Subcutaneous adipose tissue (tissue), 4 donors: ENCODE measurements around the gene ARHGAP22. TPM values are rescaled to one million over a fixed set of nuclear protein-coding genes. Genes with fewer than 3 reads are reported as not detected.

Experiments used
- total RNA-seq, 4 donors: library from RNA; depleted of rRNA; stranded (reverse); fragments of >200 nt; gene quantifications; one replicate each; pipeline ENCODE4 v1.1.0, GENCODE V29; 2016
- TF ChIP-seq, protein P1 (sequence below): fragments of 450-650 bp; IDR thresholded peaks from one replicate; pipeline ENCODE4 v1.5.1; 2016; ENCODE audit warnings: low read depth, mild to moderate bottlenecking, control low read depth, antibody characterized with exemption, moderate library complexity

Gene ARHGAP22
- total RNA-seq, 4 donors from 2014 or later = 2.1 to 15.0 (median 5.0) TPM

DNA sequence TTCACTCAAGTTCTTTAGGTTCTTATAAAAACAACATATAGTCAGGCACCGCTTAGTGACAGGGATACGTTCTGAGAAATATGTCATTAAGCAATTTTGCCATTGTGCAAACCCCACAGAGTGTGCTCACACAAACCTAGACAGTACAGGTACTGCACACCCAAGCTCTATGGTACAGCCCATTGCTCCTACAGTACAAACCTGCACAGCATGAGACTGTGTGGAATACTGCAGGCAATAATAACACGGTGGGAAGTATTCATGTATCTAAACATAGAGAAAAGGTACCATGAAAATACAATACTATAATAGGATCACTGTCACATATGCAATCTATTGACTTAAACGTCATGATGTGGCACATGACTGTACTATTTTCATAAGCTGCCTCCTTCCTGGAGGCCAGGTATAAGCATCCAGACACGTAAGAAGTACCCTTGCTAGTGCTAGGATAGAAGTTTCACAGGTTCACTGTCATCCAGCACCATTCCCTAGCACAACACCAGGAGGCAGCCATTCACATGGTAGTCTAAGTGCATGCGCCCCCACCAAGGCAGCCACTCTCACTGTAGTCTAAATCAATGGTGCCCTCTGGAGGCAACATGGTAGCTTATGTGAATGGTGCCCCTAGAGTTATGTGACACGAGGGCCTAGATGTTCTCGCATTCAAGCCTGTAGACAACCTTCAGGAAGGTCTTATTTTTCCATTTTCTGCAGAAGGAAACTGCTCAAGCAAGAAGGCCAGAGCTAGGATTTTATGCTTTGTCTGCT lies 98.5 kb downstream of the ARHGAP22 start:
- TF ChIP-seq, protein P1, sequence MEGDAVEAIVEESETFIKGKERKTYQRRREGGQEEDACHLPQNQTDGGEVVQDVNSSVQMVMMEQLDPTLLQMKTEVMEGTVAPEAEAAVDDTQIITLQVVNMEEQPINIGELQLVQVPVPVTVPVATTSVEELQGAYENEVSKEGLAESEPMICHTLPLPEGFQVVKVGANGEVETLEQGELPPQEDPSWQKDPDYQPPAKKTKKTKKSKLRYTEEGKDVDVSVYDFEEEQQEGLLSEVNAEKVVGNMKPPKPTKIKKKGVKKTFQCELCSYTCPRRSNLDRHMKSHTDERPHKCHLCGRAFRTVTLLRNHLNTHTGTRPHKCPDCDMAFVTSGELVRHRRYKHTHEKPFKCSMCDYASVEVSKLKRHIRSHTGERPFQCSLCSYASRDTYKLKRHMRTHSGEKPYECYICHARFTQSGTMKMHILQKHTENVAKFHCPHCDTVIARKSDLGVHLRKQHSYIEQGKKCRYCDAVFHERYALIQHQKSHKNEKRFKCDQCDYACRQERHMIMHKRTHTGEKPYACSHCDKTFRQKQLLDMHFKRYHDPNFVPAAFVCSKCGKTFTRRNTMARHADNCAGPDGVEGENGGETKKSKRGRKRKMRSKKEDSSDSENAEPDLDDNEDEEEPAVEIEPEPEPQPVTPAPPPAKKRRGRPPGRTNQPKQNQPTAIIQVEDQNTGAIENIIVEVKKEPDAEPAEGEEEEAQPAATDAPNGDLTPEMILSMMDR = no peak

DNA sequence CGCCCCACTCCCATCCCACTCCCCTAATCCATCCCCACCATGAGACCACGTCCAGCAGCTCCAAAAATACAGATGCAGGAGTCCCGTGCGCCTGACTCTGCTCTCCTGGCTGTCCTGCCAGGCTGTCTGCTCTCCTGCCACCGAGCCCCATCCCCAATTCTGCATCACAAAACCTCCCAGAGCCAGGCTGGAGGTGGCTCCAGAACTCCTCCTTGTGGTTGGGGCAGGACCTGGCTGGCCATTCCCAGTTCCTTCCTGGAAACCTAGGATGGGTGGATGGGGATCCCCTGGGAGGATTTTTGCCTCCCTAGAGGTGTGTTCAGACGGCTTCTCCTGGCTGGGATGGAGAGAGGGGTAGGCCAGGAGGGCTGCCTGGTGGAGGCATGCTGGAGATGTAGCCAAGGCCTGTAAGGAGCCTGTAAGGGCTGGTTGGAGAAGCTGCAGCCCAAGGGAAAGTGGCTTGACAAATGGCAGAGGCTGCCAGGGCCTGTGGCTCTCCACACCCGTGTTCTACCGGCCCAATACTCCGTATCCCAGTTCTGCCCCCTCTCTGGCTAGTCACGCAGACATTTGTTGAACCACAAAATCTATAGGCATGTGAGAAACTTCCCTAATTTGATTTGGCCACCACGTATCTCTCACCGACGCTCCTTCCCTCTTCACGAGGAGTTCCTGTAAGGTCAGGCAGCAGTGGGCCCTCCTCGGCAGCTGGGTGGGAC lies 99.3 kb downstream of the ARHGAP22 start:
- TF ChIP-seq, protein P1 = no peak

DNA sequence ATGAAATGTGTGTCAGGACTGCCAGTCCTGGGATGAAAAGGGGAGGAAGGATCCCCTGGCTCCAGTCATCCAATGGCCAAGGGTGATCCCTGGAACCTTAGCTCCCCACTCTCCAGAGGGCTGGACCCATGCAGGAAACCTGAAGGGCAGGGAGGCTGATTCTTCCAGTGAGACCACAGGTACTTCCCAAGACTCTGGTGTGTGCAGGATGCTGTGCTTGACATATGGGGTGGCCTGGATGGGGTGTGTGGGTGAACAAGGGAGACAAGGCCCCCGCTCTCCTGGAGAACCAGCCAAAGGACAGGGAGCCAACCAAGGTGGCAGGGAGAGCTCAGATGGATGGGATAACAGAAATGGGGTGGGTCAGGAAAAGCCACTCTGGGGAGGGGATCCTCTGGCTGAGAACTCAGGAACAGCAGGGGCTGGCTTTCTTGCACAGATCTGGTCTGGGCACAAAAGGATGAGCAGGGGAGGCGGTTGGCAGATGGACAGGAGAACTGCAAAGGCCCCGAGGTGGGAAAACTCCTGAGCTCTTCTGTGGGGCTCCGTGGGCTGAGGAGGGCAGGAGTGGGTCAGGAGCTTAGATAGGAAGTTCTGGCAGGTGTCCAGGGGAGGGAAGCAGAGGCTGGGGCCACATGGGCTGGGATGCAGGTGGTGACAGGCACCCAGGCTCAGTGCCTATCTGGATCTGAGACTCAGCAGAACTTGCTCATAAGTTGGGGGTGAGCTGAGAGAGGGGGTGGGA lies 100.6 kb downstream of the ARHGAP22 start:
- TF ChIP-seq, protein P1 = no peak

DNA sequence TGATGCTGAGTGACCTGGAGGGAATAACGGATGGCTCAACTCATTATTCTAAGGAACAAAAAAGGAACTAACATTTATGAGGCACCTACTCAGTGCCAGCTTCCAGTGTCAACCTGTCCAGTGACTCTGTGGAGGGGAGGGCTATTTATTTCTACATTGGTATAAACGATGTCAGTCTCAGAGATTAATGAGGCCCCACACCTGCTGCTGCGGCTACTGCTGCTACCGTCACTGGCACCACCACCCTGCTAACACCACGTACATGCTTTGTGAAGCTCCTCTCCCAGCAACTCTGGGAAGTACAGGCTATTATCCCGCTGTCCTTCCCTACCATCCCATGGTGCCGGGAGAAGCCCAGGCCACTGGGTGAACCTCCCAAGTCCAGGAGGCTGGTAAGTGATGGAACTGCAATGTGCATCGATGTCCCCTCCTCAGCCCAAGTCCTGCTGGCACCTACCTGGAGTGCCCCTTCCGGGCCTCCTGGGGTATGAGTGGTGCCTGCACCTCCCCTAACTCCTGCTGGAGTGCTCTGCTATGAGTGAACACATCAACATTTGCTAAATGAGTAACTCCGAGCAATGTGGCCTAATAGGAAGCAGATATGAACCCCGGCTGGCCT lies 101.5 kb downstream of the ARHGAP22 start:
- TF ChIP-seq, protein P1 = no peak

DNA sequence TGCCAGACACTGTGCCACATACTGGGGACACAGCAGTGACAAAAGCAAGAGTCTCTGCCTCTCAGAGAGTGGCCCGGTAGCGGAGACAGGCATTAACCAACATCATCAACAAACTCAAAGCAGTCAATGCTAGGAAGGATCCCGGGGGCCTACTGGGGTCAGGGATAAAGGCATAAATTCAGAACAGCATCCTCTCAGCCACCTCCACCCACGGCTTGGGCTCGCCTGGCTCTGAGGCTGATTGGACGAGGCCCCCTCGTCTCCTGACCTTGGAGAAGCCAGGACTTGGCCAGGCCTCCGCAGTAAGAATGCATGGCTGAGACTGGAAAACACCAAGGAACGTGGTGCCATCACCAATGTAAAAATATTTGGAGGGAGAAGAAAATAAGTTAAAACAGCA lies 102.1 kb downstream of the ARHGAP22 start:
- TF ChIP-seq, protein P1 = no peak

DNA sequence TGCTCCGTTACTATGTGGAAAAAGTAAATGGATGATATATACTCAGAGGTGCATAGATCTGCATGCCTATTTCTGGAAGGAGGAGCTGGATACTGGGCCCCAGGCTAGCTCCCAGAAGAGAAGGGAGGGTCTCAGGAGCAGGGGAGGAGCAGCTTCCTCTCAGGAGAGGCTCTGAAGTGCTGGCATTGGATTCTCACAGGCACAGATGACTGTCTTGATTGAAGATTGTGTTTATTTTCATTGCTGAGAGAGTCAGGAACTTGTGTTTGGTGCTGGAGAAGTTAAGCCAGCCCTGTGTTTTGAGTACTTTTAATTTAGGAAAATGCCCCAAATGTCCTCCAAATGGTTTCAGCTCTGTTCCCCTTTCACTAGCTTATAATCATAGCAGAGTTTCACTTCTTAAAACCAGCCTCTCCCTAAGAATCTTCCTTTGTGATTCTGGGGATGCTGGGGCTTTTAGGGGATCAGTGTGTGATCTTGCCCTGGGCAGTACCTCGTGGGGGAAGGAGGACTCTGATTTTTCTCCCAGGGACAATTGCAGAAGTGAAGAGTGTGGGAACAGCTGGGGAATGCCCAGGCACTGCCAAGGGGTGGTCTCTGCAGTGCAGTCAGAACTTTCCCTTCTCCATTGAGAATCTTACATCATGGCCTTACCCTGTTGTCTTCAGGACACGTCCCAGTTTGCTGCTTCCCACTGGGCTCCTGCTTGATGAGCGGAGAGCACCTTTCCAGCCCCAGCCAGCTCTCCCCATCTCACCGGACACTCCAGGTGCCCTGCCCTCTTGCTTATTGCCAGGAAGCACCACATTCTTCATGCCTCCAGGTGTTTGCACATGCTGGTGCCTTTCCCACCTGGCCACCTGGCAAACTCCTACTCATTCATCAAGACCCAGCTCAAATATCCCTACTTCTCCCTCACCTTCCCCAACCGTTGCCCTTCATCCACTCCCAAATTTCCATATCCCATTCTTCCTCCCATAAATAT lies 102.8 kb downstream of the ARHGAP22 start:
- TF ChIP-seq, protein P1 = no peak
